ENCODE measurements around the gene HOXA7. TPM values are rescaled to one million over a fixed set of nuclear protein-coding genes. Genes with fewer than 3 reads are reported as not detected.

HOXA7 gene
- total RNA-seq, 1 donor from 2014 or later = not detected

DNA sequence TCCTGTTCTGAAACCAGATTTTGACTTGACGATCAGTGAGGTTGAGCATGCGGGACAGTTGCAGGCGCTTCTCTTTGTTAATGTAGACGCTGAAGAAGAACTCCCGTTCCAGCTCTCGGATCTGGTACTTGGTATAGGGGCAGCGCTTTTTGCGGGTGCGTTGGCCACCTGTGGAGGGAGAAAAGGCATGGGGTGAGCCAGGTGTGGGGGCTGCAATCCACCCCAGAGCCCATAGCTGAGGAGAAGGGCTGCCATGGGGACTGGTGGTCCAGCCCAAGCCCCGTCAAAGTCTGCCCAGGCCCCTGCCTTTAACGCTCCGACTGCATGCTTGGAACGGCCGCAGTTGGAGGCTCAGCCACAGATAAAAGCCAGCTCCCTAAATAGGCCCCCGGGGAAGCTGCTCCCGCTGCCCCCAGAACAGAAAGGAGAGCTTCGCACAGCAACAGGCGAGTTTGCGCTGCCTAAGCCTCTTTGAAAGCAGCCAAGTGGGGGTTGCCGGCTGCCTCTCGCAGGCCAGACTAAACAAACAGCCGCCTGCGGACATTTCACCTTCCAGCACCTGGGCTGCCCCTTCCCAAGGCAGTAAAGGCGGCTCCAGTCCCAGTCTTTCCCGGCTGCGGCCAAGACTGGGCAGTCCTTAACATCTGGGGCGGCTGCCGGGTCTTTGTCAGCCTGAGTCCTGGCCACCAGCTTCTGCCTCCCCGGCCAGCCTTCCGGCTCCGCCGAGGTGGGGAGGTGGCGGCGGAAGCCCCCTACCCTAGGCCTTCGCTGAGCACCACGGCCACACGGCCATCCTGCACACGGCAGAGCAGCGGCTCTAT, 26.6 kb upstream of the HOXA7 start:
- no peak for ATAC-seq
- DNase-seq (ENCODE audit: low spot score) = peak; percentile 31

DNA sequence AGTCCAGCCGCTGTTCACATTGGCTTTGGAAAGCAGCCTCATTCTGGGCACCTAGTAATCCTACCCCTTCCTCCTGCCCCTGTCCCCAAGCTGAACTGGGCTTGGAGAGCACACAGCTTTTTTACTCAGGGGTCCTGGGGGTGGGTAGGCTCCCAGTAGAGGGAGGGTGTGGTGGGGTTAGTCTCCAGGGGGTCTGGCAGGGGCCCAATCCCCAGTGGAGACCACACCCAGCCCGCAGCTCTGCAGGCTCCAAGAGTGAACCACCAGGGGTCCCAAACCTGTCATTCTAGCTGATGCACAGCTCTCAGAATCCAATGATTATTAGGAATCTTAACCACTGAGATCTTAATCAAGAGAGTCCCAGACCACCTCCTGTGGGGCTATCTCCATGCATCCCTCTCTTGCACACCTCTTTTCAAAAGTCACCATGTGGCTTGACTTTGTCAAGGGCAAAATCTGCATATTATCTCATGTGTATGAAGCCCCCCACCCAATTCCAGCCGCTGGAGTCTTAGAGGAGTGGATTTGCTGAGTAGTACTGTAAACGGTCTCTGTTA, 25.9 kb upstream of the HOXA7 start:
- no peak for ATAC-seq
- DNase-seq (ENCODE audit: low spot score) = peak; percentile 8

- ATAC-seq = no peak
- DNase-seq (ENCODE audit: low spot score) = no peak
Measured at GRCh38 chr7:27181795-27182275, 25.4 kb upstream of the HOXA7 start.

GRCh38 chr7:27180431-27181420, 24.3 kb upstream of the HOXA7 start:
- ATAC-seq (no peak), DNase-seq (ENCODE audit: low spot score) (no peak)

- ATAC-seq (peak; percentile 60), DNase-seq (ENCODE audit: low spot score) (no peak)
Measured at GRCh38 chr7:27179503-27180430, 23.3 kb upstream of the HOXA7 start.

DNA sequence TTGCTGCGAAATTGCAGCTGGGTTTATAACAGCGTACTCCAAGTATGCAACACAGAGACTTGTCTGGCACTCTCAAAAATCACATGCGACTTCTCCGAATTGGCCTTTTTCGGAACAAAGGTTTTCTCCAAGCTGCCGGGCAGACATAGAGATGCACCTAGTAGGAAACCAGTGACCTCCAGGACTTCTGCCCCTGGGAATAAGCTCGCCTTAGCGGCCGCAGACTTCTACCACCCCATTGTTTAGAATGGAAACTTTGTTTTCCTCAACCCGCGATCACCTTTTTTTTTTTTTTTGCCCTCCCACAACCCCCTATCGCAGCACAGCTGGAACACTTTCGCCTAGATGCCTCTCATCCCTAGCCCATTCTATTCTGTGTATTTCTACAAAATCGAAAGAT, 22.6 kb upstream of the HOXA7 start:
- ATAC-seq (no peak), DNase-seq (ENCODE audit: low spot score) (no peak)

DNA sequence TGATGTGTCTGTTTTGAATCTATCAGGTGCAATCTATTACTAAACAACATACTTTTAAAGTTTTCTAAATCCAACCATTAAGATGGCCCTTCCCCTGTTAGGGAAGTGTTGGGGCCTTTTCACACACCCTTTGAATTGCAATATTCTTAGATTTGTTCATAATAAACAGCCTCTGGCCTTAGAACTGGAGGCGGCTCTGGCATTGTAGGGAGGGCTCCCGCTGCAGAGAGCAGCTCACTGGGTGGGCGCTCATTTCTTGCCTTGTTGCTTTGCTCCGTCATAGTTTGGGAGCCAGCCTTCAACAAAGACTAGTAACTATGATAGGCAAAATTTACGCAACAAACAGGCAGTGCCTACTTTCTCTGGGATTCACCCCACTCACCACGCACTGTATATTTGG, 21.9 kb upstream of the HOXA7 start:
- ATAC-seq (no peak), DNase-seq (ENCODE audit: low spot score) (no peak)

DNA sequence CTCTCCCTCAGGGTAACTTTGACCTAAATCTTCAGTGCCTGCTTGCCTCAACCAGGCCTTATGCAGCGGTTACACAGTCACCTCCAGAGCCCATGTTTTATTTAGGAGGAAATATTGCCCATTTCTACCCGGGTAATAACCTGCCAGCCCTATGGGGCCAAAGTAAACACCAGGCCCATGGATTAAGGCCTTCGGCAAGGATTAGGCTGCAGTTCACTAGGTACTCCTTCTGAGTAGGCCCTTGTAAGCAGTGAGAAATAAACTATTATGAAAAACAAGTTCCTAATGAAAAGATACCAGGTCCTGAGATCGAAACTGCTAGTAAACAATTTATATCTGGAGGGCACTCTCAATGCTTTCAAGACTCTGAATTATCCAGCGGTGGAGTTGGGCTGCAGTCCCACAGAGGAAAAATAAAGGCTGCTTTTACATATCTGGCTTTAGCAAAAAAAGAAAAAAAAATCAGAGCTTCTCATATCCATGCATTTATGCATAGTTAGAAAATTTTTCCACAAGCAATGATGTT, 21.4 kb upstream of the HOXA7 start:
- no peak for ATAC-seq
- no peak for DNase-seq (ENCODE audit: low spot score)

- DNase-seq (ENCODE audit: low spot score) (no peak), ATAC-seq (no peak)
Measured at GRCh38 chr7:27176962-27177794, 20.7 kb upstream of the HOXA7 start.

DNA sequence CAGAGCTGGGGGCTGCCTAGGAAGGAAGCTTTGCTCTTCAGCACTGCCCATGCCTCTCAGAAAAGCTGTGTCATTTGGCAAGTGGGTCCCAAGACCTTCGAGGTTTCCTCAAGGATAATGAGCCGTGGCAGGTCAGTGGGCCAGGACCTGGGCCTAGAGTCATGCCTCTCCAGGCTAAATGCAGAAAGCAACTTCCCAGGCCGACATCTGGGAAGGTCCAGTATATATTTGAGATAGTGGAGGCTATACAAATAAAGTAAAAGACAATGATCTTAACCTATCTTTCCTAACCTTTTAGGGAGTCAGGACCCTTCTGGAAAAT, 20.0 kb upstream of the HOXA7 start:
- ATAC-seq = no peak
- DNase-seq (ENCODE audit: low spot score) = no peak

- no peak for ATAC-seq
- DNase-seq (ENCODE audit: low spot score) = no peak
Measured at GRCh38 chr7:27175626-27176523, 19.4 kb upstream of the HOXA7 start.

GRCh38 chr7:27174874-27175625, 18.6 kb upstream of the HOXA7 start:
- DNase-seq (ENCODE audit: low spot score) (no peak), ATAC-seq (no peak)

DNA sequence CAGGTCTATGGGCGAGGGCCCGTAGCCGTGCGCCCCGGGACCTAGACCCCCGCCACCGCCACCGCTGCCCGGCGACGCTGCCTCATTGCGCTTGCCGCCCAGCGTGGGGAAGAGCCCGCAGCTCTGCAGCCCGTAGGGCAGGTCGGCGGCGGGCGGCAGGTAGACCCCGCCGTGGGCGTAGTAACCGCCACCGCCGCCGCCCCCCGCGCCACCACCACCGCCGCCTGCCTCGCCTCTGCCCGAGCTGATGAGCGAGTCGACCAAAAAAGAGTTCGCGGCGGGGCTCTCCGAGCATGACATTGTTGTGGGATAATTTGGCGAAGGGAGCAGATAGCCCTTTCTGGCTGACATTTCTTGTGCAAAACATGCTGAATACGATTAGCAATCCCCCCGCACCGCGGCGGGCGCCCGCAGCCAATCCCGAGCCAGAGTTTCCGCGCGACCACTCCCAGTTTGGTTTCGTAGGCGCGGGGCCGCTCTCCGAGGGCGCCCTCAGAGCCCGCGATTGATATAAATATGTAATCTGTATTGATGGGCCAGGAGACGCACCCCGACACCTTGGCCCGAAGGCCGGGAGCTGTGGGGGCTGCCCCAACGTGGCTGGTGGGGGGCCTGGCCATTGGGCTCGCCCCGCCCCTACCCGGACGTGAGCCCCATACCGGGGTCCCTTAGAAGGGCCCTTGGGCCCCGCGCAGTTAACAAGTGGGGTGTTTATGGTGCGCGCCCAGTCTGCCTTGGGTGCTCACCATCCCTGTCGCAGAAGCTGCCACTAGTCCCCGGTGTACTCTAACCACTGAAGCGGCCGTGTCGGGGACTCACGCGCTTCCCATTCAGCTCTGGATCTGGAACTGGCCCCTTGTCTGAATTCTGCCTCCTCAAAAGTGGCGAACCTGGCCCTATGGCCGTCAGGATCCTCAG, 17.7 kb upstream of the HOXA7 start, which contains the start of gene HOXA10:
Gene HOXA10 (minus strand): TSS at position 365 of the 918 bp plus-strand sequence. CDS start 14 bp downstream, at position 351.
- ATAC-seq (no peak), DNase-seq (ENCODE audit: low spot score) (no peak)

- peak; percentile 33 for ATAC-seq
- DNase-seq (ENCODE audit: low spot score) = no peak
Measured at GRCh38 chr7:27173511-27173955, 17.1 kb upstream of the HOXA7 start.

DNA sequence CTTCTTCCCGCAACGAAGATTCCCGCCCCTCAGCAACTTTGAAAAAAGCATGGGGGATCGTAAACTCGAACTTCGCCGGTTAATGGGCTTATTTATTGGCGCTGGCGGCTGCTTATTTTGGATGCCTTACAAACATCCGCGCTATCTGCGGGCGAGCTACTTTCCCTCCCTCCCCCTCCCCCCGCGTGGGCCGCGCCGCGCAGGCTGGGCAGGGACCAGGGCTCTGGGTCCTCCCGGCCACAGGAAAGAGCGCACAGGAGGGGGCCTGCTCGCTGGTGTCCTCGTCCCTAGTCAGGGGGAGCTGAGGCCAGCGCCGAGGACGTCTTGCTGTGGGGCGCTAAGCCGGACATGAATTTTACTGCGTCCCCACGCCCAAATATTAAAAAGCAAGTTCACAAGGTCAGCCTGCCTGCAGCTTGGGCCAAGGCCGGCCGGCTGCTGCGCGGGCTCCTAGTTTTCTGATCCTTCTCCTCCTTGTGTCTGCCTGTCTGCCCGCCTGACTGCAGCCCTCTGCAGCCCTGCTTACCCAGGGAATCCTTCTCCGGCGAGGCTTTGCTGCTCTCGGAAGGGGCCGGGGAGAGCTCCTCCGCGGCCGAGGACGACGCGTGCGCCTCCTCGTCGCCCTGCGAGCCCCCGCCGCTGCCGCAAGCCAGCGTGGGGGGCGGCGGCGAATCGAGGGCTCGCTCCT, 16.5 kb upstream of the HOXA7 start:
- ATAC-seq = peak; percentile 21
- DNase-seq (ENCODE audit: low spot score) = no peak
